Mammary epithelial cell (primary cell): Measurements from ENCODE around the gene RICTOR.
"Not testable (repeated sequence)": the region's sequence is repeated elsewhere in the genome, so short reads cannot be mapped to it uniquely, and the experiment has no call there.

Experiments
- EZH2 ChIP-seq: IDR thresholded peaks from 2 replicates; pipeline ENCODE4 v1.6.1; 2012; ENCODE audit warnings: low read length, inconsistent platforms, borderline replicate concordance
- TF ChIP-seq, protein P1 (sequence below), 2 donors: IDR thresholded peaks in 1 of 2; conservative IDR thresholded peaks in 1 of 2; 2 replicates each; pipeline ENCODE4 v1.5.1; 2011 to 2012; ENCODE audit warnings: inconsistent platforms in 2 of 2, low read length in 2 of 2, mild to moderate bottlenecking in 2 of 2, control low read depth in 1 of 2, low read depth in 1 of 2; ENCODE audit not compliant: insufficient read depth in 1 of 2; ENCODE audit errors: extremely low read depth in 1 of 2

DNA sequence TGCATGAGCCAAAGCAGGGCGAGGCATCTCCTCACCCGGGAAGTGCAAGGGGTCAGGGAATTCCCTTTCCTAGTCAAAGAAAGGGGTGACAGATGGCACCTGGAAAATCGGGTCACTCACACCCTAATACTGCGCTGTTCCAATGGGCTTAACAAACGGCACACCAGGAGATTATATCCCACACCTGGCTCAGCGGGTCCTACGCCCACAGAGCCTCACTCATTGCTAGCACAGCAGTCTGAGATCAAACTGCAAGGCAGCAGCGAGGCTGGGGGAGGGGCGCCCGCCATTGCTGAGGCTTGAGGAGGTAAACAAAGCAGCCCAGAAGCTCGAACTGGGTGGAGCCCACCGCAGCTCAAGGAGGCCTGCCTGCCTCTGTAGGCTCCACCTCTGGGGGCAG lies 39.7 kb downstream of the RICTOR start:
- not testable (repeated sequence) for TF ChIP-seq EZH2
- TF ChIP-seq, protein P1, sequence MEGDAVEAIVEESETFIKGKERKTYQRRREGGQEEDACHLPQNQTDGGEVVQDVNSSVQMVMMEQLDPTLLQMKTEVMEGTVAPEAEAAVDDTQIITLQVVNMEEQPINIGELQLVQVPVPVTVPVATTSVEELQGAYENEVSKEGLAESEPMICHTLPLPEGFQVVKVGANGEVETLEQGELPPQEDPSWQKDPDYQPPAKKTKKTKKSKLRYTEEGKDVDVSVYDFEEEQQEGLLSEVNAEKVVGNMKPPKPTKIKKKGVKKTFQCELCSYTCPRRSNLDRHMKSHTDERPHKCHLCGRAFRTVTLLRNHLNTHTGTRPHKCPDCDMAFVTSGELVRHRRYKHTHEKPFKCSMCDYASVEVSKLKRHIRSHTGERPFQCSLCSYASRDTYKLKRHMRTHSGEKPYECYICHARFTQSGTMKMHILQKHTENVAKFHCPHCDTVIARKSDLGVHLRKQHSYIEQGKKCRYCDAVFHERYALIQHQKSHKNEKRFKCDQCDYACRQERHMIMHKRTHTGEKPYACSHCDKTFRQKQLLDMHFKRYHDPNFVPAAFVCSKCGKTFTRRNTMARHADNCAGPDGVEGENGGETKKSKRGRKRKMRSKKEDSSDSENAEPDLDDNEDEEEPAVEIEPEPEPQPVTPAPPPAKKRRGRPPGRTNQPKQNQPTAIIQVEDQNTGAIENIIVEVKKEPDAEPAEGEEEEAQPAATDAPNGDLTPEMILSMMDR (conservative IDR thresholded peaks at IDR 0.05 in 1 of 2, IDR thresholded peaks at IDR 0.05 in 1 of 2; ENCODE audit: extremely low read depth in 1 of 2, insufficient read depth in 1 of 2, low read depth in 1 of 2, low read length in 2 of 2): not testable (repeated sequence)
